Right atrium auricular region (tissue), 2 donors: Measurements from ENCODE around the gene TBC1D30. TPM values are rescaled to one million over a fixed set of nuclear protein-coding genes. Genes with fewer than 3 reads are reported as not detected.

Experiments used
- DNase-seq: peaks from one replicate; pipeline ENCODE4 v3.0.0-alpha.2; 2019; ENCODE audit warnings: low spot score
- H3K27ac ChIP-seq, 2 donors: fragments of 200-600 bp; sonication (generic); 1 replicate in 1 of 2; 2 replicates in 1 of 2; pipeline ENCODE4 v1.5.1; 2016 to 2019
- H3K27me3 ChIP-seq, 2 donors: fragments of 200-600 bp; sonication (generic); one replicate each; pipeline versions ENCODE4 v1.5.1 to v1.6.0; 2017 to 2019
- H3K36me3 ChIP-seq: fragments of 200-600 bp; sonication (generic); one replicate; pipeline ENCODE4 v1.5.1; 2016
- H3K4me1 ChIP-seq, 2 donors: fragments of 200-600 bp; sonication (generic); one replicate each; pipeline versions ENCODE4 v1.5.1 to v1.6.0; 2017 to 2019
- H3K4me3 ChIP-seq, 2 donors: fragments of 200-600 bp; sonication (generic); 1 replicate in 1 of 2; 2 replicates in 1 of 2; pipeline ENCODE4 v1.5.1; 2017 to 2019; ENCODE audit warnings: mild to moderate bottlenecking in 1 of 2, moderate library complexity in 1 of 2
- H3K9me3 ChIP-seq, 2 donors: fragments of 200-600 bp; sonication (generic); one replicate each; pipeline ENCODE4 v1.5.1; 2019
- CTCF ChIP-seq, 2 donors: fragments of 200-600 bp; sonication (generic); IDR thresholded peaks; one replicate each; pipeline ENCODE4 v1.5.1; 2019; ENCODE audit warnings: antibody characterized with exemption in 2 of 2
- total RNA-seq, 2 donors: library from RNA; depleted of rRNA; stranded (reverse); fragments of >200 nt; gene quantifications; one replicate each; pipeline ENCODE4 v1.1.0, GENCODE V29; 2016

TBC1D30 gene
- total RNA-seq, 2 donors from 2014 or later, result 0.48 to 3.3 TPM

DNA sequence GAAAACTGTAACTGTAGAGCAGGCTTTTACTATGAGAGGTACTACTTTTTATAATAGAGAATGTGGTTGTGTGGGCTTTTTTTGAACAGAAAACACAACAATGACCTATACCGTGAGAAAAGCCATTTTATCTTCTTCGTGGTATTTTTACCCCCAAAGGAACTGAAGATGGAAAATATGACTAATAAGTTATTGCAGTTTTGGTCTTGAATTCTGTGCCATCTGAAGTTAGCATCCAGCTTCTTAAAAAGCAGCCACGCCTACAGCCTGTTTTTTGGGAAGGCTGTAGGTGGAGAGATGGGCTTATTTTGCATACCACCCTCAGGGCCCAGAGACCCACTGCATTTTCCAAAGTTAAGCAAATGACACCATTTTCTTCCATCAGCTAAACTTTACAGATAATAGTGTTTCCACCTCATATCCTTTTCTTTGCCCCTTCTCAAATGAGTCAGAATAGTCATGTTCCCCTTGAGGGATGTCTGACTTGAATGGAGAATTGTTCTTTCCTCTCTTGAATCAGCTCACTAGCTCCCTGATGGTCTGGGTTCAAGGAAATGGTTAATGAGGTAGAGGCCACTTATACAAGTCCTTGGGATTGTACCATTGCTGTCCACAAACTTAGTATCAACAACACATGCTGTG, 53.0 kb downstream of the TBC1D30 start:
- H3K4me1 ChIP-seq, result no peaks in the 10 kb centered on the region
- no peaks in the 10 kb centered on the region for H3K36me3 ChIP-seq
- H3K27me3 ChIP-seq, result no peaks in the 10 kb centered on the region
- no peak for DNase-seq
- no peak overlapping the region for H3K27ac ChIP-seq
- no peaks in the 10 kb centered on the region for H3K9me3 ChIP-seq
- H3K4me3 ChIP-seq, result no peak overlapping the region
- no peak for TF ChIP-seq CTCF (IDR thresholded peaks at IDR 0.05)

- Histone ChIP-seq H3K9me3 (no peaks in the 10 kb centered on the region), H3K36me3 (no peaks in the 10 kb centered on the region), H3K4me3 (no peak overlapping the region), H3K4me1 (no peaks in the 10 kb centered on the region), H3K27ac (no peak overlapping the region), H3K27me3 (no peaks in the 10 kb centered on the region)
- TF ChIP-seq CTCF (IDR thresholded peaks at IDR 0.05), result no peak
- no peak for DNase-seq
Observed at GRCh38 chr12:64882687-64883086, 58.2 kb downstream of the TBC1D30 start.

DNA sequence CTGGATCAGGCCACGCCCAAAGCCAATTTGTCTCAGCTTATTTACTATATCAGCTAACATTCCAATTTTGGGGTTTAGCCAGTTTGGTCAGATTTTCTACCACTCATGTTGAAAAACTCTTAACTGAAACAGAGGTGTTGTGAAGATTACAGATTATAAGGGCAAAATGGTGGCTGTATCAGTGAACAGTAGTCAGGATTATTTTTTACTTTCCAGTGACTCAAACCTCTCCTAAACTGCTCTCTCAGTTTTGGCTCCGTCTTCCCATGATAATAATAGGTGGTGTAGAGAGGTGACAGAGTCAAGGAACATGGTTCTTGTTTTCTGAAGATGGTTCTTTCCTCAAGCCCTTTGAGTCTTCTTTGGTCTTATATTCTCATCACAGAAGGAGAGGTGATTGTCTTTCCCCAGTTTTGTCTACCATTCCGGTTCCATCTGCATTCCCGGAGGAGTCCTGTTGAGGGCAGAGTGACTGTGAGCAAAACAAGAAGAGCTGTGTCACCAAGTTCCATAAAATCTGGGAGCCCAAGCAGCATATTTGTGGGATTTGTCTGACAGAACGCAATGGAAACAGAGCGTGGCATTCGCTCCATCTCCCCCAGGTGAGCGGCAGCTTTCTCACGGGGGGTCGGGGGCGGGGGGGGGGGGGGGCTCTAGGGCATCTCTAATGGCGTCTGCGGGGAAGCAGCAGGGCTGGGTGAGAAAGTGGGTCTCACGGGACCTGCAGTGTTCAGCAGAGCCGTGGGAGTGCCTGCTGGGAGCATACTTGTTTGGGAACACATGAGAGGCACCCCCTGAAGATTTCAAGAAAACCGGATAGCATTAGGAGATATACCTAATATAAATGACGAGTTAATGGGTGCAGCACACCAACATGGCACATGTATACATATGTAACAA, 59.1 kb downstream of the TBC1D30 start:
- Histone ChIP-seq H3K9me3 (no peaks in the 10 kb centered on the region), H3K27ac (no peak overlapping the region), H3K36me3 (no peaks in the 10 kb centered on the region), H3K27me3 (no peaks in the 10 kb centered on the region), H3K4me1 (no peaks in the 10 kb centered on the region), H3K4me3 (no peak overlapping the region)
- DNase-seq, result no peak
- no peak for TF ChIP-seq CTCF (IDR thresholded peaks at IDR 0.05)

- Histone ChIP-seq H3K4me3 (no peak overlapping the region), H3K9me3 (no peaks in the 10 kb centered on the region), H3K4me1 (no peaks in the 10 kb centered on the region), H3K27ac (no peak overlapping the region), H3K27me3 (no peaks in the 10 kb centered on the region), H3K36me3 (no peaks in the 10 kb centered on the region)
- no peak for TF ChIP-seq CTCF (IDR thresholded peaks at IDR 0.05)
- no peak for DNase-seq
Observed at GRCh38 chr12:64884164-64884542, 59.7 kb downstream of the TBC1D30 start.

- H3K9me3 ChIP-seq, result no peaks in the 10 kb centered on the region
- no peaks in the 10 kb centered on the region for H3K4me1 ChIP-seq
- DNase-seq, result no peak
- no peaks in the 10 kb centered on the region for H3K27me3 ChIP-seq
- no peak overlapping the region for H3K4me3 ChIP-seq
- no peak overlapping the region for H3K27ac ChIP-seq
- no peaks in the 10 kb centered on the region for H3K36me3 ChIP-seq
- no peak for TF ChIP-seq CTCF (IDR thresholded peaks at IDR 0.05)
Observed at GRCh38 chr12:64884728-64885127, 60.3 kb downstream of the TBC1D30 start.
